ENCODE measurements around the gene COL15A1.

COL15A1 gene

GRCh38 chr9:99019510-99020331 lies 76.0 kb downstream of the COL15A1 start:
- no peak for DNase-seq

GRCh38 chr9:99020786-99021436 lies 77.2 kb downstream of the COL15A1 start:
- no peak for DNase-seq

- no peak for DNase-seq
Measured at GRCh38 chr9:99021512-99021911, 77.8 kb downstream of the COL15A1 start.

GRCh38 chr9:99023231-99023630 lies 79.5 kb downstream of the COL15A1 start:
- no peak for DNase-seq

GRCh38 chr9:99023831-99024230 lies 80.1 kb downstream of the COL15A1 start:
- no peak for DNase-seq

- no peak for DNase-seq
Measured at GRCh38 chr9:99024959-99025358, 81.3 kb downstream of the COL15A1 start.

GRCh38 chr9:99025616-99026270 lies 82.0 kb downstream of the COL15A1 start:
- DNase-seq, result no peak

GRCh38 chr9:99026271-99026955 lies 82.7 kb downstream of the COL15A1 start:
- no peak for DNase-seq

GRCh38 chr9:99026956-99027298 lies 83.2 kb downstream of the COL15A1 start:
- no peak for DNase-seq

- DNase-seq, result no peak
Measured at GRCh38 chr9:99027443-99027842, 83.7 kb downstream of the COL15A1 start.

- no peak for DNase-seq
Measured at GRCh38 chr9:99029083-99029645, 85.5 kb downstream of the COL15A1 start.

GRCh38 chr9:99030092-99030511 lies 86.4 kb downstream of the COL15A1 start:
- DNase-seq, result no peak

- no peak for DNase-seq
Measured at GRCh38 chr9:99030610-99031109, 87.0 kb downstream of the COL15A1 start.

- no peak for DNase-seq
Measured at GRCh38 chr9:99031319-99031718, 87.6 kb downstream of the COL15A1 start.

- no peak for DNase-seq
Measured at GRCh38 chr9:99031994-99032393, 88.3 kb downstream of the COL15A1 start.

- no peak for DNase-seq
Measured at GRCh38 chr9:99034149-99034548, 90.4 kb downstream of the COL15A1 start.

GRCh38 chr9:99035313-99035712 lies 91.6 kb downstream of the COL15A1 start:
- no peak for DNase-seq

- DNase-seq, result no peak
Measured at GRCh38 chr9:99037769-99038483, 94.2 kb downstream of the COL15A1 start.

GRCh38 chr9:99038484-99038820 lies 94.7 kb downstream of the COL15A1 start:
- no peak for DNase-seq

GRCh38 chr9:99039505-99040182 lies 95.9 kb downstream of the COL15A1 start:
- no peak for DNase-seq

GRCh38 chr9:99040251-99040900 lies 96.7 kb downstream of the COL15A1 start:
- no peak for DNase-seq

Measured in cortex of kidney (tissue), 1 donor.